Hippocampal formation (tissue), 2 donors: ENCODE measurements around the gene KIF27.
"Not testable (repeated sequence)": the region's sequence is repeated elsewhere in the genome, so short reads cannot be mapped to it uniquely, and the experiment has no call there.

Source experiments
- DNase-seq, 2 donors: peaks; one replicate each; lab custom pipeline; 2025; lab: John Stamatoyannopoulos, UW

The KIF27 gene

DNA sequence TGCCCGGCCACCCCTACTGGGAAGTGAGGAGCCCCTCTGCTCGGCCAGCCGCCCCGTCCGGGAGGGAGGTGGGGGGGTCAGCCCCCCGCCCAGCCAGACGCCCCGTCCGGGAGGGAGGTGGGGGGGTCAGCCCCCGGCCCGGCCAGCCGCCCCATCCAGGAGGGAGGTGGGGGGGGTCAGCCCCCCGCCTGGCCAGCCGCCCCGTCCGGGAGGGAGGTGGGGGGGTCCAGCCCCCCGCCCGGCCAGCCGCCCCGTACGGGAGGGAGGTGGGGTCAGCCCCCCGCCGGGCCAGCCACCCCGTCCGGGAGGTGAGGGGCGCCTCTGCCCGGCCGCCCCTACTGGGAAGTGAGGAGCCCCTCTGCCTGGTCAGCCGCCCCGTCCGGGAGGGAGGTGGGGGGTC lies 116.8 kb downstream of the KIF27 start:
- not testable (repeated sequence) for DNase-seq

- DNase-seq: not testable (repeated sequence)
Observed at GRCh38 chr9:83803941-83804340, 117.3 kb downstream of the KIF27 start.

- no peak for DNase-seq
Observed at GRCh38 chr9:83800236-83801033, 120.8 kb downstream of the KIF27 start.

- no peak for DNase-seq
Observed at GRCh38 chr9:83794051-83794450, 127.2 kb downstream of the KIF27 start.

- no peak for DNase-seq
Observed at GRCh38 chr9:83792746-83793145, 128.5 kb downstream of the KIF27 start.
